ENCODE measurements around the gene POLL. TPM values are rescaled to one million over a fixed set of nuclear protein-coding genes. Genes with fewer than 3 reads are reported as not detected.

POLL gene
- total RNA-seq, 1 experiment from 2014 or later: 36.1 TPM

- no TSS peak for BruUV-seq (replicated peaks)
- Histone ChIP-seq H3K36me3 (ENCODE audit: control insufficient read depth, insufficient read depth, low read length) (no peaks in the 10 kb centered on the region; the same call in 1 of the 2 replicates), H3K4me3 (ENCODE audit: low read depth in 2 of 2, low read length in 2 of 2) (no peak overlapping the region), H3K27ac (ENCODE audit: low read length) (no peak overlapping the region), H3K4me1 (ENCODE audit: control insufficient read depth, insufficient read depth, low read length) (no peaks in the 10 kb centered on the region), H3K27me3 (ENCODE audit: control insufficient read depth, insufficient read depth, low read length) (no peaks in the 10 kb centered on the region), H3K9me3 (ENCODE audit: control insufficient read depth, insufficient read depth, low read depth, low read length) (no peaks in the 10 kb centered on the region)
- CTCF ChIA-PET: no interaction called here
- TF ChIP-seq POLR2AphosphoS5 (IDR thresholded peaks at IDR 0.05; ENCODE audit: low read depth, low read length) (no peak), REST (IDR thresholded peaks at IDR 0.05; ENCODE audit: insufficient read depth in 1 of 2, low read depth in 2 of 2, low read length in 1 of 2) (no peak), TCF7L2 (IDR thresholded peaks at IDR 0.05; ENCODE audit: low read depth, low read length) (no peak), CTCF (IDR thresholded peaks at IDR 0.05) (no peak), SIN3A (IDR thresholded peaks at IDR 0.05; ENCODE audit: borderline replicate concordance, insufficient read depth, low read depth, low read length) (no peak)
- in situ Hi-C loops (cut with HindIII; ENCODE audit: low pct_unique_long_range_greater_than_20kb, low sequenced_read_pairs) (no loop called here), intact Hi-C loops (cut with micrococcal nuclease; ENCODE audit: unreplicated experiment) (no loop called here)
- DNase-seq (ENCODE audit: low read depth, low spot score) (no peak), ATAC-seq (no peak)
- POLR2A ChIA-PET: no interaction called here
Observed at GRCh38 chr10:101615525-101616116, 27.6 kb upstream of the POLL start.

GRCh38 chr10:101614663-101615524 is 26.8 kb upstream of the POLL start:
- DNase-seq (ENCODE audit: low read depth, low spot score): no peak
- CTCF ChIA-PET: no interaction called here
- Histone ChIP-seq H3K4me1 (ENCODE audit: control insufficient read depth, insufficient read depth, low read length) (no peaks in the 10 kb centered on the region), H3K27me3 (ENCODE audit: control insufficient read depth, insufficient read depth, low read length) (no peaks in the 10 kb centered on the region), H3K4me3 (ENCODE audit: low read depth in 2 of 2, low read length in 2 of 2) (no peak overlapping the region), H3K27ac (ENCODE audit: low read length) (no peak overlapping the region), H3K36me3 (ENCODE audit: control insufficient read depth, insufficient read depth, low read length) (no peaks in the 10 kb centered on the region; the same call in 1 of the 2 replicates), H3K9me3 (ENCODE audit: control insufficient read depth, insufficient read depth, low read depth, low read length) (no peaks in the 10 kb centered on the region)
- ATAC-seq: no peak
- POLR2A ChIA-PET: no interaction called here
- in situ Hi-C loops (cut with HindIII; ENCODE audit: low pct_unique_long_range_greater_than_20kb, low sequenced_read_pairs) (no loop called here), intact Hi-C loops (cut with micrococcal nuclease; ENCODE audit: unreplicated experiment) (no loop called here)
- no peak for TF ChIP-seq POLR2AphosphoS5 (IDR thresholded peaks at IDR 0.05; ENCODE audit: low read depth, low read length)
- TF ChIP-seq TCF7L2 (IDR thresholded peaks at IDR 0.05; ENCODE audit: low read depth, low read length): no peak
- TF ChIP-seq REST (IDR thresholded peaks at IDR 0.05; ENCODE audit: insufficient read depth in 1 of 2, low read depth in 2 of 2, low read length in 1 of 2): no peak
- TF ChIP-seq SIN3A (IDR thresholded peaks at IDR 0.05; ENCODE audit: borderline replicate concordance, insufficient read depth, low read depth, low read length): no peak
- no peak for TF ChIP-seq CTCF (IDR thresholded peaks at IDR 0.05)
- no TSS peak for BruUV-seq (replicated peaks)

Data from Panc1 (cell line).